Pons (tissue), 1 donor: ENCODE data around the gene ZNF225.
"Not testable (repeated sequence)": the region's sequence is repeated elsewhere in the genome, so short reads cannot be mapped to it uniquely, and the experiment has no call there.

Experiments
- DNase-seq: peaks from one replicate; pipeline ENCODE4 v3.0.0-alpha.2; 2016; ENCODE audit warnings: low spot score

The ZNF225 gene

DNA sequence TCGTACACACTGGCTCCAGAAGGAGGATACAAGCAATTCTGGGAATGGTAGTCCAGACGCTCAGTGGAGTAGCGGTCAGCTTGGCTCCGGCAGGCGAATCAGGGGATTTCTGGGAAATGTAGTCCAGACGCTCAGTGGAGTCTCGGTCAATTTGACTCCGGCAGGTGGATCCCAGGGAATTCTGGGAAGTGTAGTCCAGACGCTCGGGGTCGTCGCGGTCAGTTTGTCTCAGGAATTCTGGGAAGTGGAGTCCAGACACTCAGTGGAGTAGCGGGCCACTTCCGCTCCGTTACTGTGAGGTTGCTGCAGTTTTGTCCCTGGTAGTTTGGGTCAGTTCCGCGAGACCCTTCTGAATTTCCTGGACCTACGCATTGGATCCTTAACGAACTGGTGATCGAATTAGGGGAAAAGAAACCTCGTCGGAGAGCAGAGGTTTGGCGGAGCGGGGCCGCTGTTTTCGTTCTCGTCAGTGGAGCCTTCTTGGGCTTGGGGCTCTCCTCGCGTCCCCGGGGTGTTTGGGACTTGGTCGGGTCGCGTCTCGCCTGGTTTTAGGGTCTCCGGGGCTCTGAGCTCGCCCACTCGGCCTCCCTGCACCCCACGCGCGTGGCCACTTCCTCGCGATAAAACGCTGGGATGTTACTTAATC is at the start of gene ZNF225:
Gene ZNF225 (plus strand): TSS at position 262 of the 646 bp plus-strand sequence. CDS start 2,429 bp downstream, outside the sequence.
- peak; percentile 100 for DNase-seq

DNA sequence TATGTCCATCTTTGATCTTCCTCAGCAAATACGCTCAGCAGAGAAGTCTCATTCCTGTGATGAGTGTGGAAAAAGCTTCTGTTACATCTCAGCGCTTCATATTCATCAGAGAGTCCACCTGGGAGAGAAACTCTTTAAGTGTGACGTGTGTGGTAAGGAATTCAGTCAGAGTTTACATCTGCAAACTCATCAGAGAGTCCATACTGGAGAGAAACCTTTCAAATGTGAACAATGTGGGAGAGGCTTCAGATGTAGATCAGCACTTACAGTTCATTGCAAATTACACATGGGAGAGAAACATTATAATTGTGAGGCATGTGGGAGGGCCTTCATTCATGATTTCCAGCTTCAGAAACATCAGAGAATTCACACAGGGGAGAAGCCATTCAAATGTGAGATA is 46.9 kb upstream of the ZNF225 start:
- DNase-seq = no peak

DNA sequence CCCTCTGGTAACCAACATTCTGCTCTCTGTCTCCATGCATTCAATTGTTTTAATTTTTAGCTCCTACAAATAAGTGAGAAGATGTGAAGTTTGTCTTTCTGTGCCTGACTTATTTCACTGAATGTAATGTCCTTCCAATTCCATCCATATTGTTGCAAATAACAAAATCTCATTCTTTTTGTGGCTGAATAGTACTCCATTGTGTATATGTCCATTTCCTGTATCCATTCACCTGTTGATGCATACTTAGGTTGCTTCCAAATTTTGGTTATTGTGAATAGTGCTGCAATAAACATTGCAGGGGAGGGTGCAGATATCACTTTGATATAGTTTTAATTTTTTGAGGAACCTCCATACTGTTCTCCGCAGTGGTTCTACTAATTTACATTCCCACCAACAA is 43.8 kb upstream of the ZNF225 start:
- DNase-seq = no peak

DNA sequence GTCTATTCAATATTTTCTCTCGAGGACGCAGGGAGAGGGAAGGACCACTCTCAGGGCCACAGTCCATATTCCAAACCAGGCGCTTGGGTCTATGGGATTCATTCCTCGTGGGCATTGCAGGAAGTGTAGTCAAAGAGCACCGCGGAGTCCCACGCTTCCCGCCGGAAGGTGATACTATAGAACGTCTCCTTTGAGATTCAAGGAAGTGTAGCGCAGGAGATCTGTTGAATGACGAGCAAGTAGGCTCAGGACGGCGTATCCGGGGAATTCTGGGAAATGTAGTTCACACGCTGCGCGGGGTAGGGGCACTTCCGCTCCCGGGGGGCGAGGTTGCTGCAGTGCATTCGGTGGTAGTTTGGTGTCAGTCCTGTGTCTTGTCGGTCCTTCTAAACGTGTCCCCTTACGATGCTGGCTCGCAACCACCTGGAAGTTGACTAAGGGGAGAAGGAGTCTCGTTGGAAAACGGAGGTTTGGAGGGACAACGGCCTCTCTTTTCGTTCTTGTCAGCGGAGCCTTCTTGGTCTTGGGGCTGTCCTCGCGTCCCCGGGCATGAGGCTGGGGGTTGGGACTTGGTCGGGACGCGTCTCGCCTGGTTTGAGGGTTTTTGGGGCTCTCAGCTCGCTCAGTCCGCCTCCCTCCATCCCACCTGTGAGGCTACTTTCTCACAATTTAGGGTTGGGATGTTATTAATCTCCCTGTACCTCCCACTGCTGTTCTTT is 41.2 kb upstream of the ZNF225 start, which contains the start of gene ZNF284:
Gene ZNF284 (plus strand): TSS at position 336 of the 719 bp plus-strand sequence. CDS start 4,231 bp downstream, outside the sequence.
- DNase-seq = peak; percentile 95

DNA sequence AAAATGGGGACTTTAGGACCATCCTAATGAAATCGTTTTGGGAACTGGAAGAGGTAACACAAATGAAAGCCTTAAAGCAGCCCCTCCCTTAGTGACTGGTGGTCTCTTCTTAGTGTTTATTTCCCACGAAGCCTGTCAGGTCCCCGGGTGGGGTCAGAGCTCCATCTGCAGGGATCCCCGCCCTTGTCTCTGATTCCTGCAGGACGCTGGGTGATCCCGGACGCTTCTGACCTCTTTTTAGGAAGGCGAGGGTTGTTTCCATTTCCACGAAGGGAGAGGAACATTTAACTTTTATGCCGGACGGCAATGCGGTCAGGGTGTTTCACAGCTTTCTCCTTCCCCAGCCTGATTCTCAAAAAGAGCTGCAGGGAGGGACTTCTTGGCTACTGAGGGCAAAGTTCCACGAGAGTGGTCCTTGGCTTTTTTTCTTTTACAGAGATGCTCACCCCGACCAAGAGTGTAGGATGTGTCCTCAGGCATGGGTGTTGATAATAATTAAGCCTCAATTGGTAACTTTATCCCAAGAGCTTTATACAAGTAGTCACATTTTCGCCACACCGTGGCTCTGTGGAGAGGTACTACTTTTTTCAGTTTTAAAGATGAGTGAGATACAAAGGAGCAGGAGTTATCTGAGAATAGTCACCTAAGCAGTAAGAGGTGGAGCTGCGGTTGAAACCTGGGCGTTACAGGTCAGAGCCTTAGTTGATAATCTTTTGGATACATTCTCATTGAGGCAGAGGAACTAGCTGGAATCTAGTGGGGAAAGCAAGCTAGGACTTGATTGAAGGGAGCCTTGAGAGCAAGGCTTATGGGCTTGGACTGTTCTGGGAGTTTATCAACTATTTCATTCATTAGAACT is 40.4 kb upstream of the ZNF225 start:
- peak; percentile 5 for DNase-seq

DNA sequence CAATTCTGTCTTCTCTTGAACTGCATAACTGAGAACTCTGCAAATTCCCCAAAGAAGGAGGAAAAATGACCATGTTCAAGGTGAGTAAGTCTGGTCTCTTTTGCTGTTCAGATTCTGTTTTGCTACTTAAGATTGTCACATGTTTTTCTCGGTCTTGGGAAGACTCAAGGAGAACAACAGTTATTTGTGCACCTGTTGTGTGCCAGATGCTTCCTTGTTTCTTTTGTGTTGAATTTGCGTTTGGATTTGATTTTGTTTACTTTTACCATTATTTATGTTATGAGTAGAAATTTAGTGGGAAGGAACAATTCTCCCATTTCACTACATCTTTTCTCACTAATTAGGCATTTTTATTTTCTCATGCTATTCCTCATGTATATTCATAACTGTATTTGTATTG is 36.9 kb upstream of the ZNF225 start:
- no peak for DNase-seq

DNA sequence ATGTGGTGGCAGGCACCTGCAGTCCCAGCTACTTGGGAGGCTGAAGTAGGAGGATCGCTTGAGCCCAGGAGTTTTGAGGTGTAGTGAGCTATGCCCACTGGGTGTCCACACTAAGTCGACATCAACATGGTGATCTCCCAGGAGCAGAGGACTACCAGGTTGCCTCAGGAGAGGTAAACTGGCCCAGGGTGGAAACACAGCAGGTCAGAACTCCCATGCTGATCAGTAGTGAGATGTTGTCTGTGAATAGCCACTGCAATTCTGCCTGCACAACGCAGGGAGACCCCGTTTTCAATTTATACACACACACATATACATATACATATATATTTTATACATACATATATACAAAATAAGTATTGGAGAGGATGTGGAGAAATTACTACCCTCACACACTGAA is 21.1 kb upstream of the ZNF225 start:
- no peak for DNase-seq

DNA sequence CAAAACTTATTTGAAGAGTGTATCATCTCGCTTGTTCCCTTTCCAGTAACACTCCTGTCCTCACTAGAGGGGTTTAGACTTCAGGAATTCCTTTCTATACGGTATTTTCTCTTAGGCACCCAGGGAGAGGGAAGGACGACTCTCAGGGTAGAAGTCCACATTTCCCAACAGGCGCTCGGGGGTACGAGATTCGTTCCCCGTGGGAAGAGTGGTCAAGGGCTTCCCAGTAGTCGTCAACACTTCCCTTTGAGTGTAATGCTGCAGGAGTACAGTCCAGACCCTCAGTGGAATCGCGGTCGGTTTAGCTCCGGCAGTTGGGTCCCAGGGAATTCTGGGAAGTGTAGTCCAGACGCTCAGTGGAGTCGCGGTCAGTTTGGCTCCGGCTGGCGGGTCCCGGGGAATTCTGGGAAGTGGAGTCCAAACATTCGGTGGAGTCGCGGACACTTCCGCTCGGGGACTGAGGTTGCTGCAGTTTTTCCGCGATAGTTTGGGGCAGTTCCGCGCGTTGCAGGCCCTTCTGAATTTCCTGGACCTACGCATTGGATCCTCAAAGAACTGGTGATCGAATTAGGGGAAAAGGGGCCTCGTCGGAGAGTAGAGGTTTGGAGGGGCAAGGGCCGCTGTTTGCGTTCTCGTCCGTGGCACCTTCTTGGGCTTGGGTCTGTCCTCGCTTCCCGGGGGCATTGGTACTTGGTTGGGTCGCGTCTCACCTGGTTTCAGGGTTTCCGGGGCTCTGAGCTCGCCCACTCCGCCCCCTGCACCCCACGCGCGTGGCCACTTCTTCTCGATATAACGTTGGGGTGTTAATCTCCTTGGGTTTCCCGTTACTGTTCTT is 19.1 kb upstream of the ZNF225 start, which contains the start of gene ZNF224:
Gene ZNF224 (plus strand): TSS at position 431 of the 835 bp plus-strand sequence. CDS start 3,513 bp downstream, outside the sequence.
- DNase-seq = peak; percentile 94

DNA sequence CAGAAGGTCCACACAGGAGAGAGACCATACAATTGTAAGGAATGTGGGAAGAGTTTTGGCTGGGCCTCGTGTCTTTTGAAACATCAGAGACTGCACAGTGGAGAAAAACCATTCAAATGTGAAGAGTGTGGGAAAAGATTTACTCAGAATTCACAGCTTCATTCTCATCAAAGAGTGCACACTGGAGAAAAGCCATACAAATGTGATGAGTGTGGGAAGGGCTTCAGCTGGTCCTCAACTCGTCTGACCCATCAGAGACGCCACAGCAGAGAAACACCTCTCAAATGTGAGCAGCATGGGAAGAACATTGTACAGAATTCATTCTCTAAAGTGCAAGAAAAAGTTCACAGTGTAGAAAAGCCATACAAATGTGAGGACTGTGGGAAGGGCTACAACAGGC is 5.4 kb upstream of the ZNF225 start:
- no peak for DNase-seq

DNA sequence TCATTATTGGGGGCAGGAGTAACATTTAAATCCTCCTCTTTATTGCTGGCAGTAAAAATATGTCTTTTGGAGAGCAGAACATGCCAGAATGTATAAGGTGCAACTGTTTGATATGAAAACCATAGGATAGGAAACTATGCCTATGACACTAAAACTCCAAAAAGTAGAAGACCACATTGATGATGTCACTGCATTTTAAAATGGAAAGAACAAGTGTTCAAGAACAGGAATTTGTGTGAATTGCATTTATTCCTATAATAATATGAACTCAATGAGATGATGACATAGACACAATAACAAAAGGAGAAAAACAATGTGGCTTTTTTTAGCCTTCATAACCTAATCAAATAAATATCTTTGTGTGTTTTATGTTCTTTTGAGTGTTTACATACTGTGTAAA is 3.7 kb upstream of the ZNF225 start:
- no peak for DNase-seq

DNA sequence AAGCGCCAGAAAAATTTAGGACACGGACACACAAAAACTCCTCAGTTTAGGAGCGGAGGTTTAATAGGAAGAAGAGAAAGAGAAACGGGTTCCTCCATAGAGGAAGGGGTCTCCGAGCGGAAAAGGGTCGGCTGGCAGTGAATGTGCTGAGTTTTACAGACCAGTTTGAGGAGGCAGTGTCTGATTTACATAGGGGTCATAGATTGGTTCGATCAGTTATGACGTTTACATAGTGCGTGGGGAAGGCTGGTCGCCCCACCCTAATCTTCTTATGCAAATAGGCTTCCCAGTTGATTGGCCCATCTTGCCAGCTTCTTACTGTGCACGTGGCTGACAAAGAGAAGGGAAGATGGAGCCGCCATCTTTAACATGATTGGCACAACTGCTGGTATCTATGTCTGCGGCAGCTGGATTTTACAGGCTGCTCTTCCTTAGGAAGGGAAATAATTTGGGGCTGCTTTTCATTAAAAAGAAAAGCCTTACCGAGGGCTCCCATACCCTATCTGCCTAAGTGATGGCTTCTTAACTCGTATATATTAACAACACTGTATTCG is 1.2 kb upstream of the ZNF225 start:
- peak; percentile 24 for DNase-seq

DNA sequence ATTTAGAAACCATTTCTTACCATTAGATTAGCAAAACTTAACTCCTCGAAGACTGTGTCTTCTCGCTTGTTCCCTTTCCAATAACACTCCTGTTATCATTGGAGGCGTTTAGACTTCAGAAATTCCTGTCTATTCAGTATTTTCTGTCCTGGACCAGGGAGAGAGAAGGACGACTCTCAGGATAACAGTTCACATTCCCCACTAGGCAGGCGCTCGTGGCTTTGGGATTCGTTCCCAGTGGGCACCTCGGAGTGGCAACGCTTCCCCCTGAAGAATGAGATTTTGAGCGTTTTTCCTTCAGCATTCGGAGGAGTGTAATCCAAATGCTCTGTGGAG is 429 bp upstream of the ZNF225 start:
- no peak for DNase-seq

DNA sequence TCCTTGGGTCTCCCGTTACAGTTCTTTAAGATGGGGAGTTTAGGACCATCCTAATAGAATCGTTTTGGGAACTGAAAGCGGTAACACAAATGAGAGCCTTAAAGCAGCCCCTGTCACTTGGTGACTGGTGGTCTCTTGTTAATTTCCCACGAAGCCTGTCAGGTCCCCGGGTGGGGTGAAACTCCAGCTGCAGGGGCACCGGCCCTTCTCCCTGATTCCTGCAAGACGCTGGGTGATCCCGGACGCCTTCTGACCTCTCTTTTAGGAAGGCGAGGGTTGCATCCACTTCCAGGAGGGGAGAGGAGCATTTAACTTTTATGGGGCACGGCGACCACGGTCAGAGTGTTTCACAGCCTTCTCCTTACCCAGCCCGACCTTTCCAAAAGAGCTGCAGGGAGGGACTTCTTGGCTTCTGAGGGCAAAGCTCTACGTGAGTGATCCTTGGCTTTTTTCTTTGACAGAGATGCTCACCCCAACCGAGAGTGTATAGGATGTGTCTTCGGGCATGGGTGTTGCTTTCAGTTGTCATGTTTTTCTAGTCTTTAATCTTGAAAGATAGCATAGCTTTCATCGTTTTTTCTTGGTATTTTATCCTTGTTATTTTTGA is 688 bp downstream of the ZNF225 start:
- no peak for DNase-seq

DNA sequence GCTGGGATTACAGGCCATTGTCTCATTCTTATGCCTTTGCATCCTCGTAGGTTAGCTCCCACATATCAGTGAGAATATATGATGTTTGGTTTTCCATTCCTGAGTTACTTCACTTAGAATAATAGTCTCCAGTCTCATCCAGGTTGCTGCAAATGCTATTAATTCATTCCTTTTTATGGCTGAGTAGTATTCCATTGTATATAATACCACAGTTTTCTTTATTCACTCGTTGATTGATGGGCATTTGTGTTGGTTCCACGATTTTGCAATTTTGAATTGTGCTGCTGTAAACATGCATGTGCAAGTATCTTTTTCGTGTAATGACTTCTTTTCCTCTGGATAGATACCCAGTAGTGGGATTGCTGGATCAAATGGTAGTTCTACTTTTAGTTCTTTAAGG is 8.0 kb downstream of the ZNF225 start:
- DNase-seq = not testable (repeated sequence)

DNA sequence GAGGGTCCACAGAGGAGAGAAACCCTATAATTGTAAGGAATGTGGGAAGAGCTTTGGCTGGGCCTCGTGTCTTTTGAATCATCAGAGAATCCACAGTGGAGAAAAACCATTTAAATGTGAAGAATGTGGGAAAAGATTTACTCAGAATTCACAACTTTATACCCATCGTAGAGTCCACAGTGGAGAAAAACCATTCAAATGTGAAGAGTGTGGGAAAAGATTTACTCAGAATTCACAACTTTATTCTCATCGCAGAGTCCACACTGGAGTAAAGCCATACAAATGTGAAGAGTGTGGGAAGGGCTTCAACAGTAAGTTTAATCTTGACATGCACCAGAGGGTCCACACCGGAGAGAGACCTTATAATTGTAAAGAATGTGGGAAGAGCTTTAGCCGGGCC is 18.8 kb downstream of the ZNF225 start:
- DNase-seq = no peak

DNA sequence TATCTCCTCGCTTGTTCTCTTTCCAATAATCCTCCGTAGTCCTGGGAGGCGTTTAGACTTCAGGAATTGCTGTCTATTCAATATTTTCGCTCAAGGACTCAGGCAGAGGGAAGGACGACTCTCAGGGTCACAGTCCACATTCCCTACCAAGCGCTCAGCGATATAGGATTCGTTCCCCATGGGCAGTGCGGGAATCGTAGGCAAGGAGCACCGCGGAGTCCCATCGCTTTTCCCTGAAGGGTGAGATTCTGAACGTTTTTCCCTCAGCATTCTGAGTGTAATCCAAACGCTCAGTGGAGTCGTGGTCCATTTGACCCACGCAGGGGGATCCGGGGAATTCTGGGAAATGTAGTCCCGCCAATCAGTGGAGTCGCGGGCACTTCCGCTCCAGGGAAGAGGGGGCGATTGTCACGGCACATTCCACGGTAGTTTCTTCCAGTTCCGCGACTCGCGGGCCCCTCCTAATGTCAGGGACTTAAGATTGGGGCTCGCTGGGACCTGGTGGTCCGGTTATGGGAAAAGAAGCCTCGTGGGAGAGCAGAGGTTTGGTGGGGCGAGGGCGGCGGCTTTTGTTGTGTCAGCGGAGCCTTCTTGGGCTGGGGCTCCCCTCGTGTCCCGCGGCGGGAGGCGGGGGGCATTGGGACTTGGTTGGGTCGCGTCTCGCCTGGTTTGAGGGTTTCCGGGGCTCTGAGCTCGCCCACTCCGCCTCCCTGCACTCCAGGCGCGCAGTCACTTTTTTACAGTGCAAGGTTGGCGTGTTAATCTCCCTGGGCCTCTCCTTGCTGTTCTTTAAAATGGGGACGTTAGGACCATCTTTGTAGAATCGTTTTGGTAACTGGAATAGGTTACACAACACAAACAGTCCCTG is 28.2 kb downstream of the ZNF225 start, which contains the start of gene ZNF234:
Gene ZNF234 (plus strand): TSS at position 364 of the 868 bp plus-strand sequence. CDS start 3,079 bp downstream, outside the sequence.
- DNase-seq = peak; percentile 90

DNA sequence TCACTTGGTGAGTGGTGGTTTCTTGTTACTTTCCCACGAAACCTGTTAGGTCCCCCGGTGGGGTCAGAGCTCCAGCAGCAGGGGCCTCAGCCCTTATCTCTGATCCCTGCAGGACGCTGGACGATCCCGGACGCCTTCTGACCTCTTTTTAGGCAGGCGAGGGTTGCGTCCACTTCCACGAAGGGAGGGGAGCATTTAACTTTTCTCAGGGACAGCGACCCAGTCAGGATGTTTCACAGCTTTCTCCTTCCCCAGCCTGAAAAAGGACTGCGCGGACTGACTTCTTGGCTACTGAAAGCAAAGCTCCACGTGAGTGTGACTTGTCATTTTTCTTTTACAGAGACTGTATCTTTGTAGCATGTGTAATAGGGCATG is 28.8 kb downstream of the ZNF225 start:
- no peak for DNase-seq

DNA sequence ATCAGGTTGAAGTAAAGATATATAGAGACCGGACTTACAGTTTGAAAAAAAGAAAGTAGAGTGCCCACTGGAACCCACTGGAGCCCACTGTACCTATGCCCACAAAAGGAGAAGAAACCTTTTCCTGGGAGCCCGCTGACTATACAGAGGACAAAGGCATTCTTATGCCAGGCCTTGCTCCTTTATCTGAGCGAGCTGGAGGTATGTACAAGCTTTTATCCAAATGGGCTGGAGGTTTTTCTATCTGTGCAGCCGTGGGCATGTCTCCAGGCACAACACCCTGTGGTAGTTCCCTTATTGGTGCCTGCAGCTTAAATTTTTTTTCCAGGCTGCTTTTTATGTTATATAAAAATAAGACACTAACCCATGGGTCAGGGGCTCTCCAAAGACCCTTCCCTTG is 36.6 kb downstream of the ZNF225 start:
- no peak for DNase-seq

DNA sequence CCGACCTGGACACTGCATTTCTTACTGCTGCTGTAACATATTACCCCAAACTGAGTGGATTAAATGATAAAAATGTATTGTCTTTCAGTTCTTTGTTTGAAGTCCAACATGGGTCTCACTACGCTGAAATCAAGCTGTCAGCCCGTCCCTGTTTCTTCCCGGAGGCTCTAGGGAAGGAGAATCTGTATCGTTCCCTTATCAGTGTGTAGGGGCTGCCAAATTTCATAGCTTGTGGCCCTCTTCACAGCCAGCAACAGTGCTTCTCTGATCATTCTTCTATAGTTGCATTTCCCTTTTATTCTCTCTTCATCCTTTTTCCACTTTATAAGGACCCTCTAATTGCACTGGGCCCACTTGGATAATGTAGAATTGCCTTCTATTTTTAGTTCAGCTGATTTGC is 38.3 kb downstream of the ZNF225 start:
- DNase-seq = no peak

DNA sequence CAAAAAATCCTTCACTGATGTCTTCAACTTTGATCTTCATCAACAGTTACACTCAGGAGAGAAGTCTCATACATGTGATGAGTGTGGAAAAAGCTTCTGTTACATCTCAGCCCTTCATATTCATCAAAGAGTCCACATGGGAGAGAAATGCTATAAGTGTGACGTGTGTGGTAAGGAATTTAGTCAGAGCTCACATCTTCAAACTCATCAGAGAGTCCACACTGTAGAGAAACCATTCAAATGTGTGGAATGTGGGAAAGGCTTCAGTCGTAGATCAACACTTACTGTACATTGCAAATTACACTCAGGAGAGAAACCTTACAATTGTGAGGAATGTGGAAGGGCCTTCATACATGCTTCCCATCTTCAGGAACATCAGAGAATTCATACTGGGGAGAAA is 43.3 kb downstream of the ZNF225 start:
- no peak for DNase-seq
